HG03196 (cell line): ENCODE results near the gene PNRC2.

Source experiments
- ATAC-seq: cut with Tn5 transposase; IDR thresholded peaks from one replicate; pipeline ENCODE4 v1.9.1; 2021; ENCODE audit not compliant: unreplicated experiment

The PNRC2 gene

GRCh38 chr1:23959461-23960290, at the start of gene PNRC2:
PNRC2 (plus strand) TSS chr1:23959828; CDS start chr1:23961458, 1,630 bp downstream.
- ATAC-seq = peak; percentile 81

GRCh38 chr1:23910144-23910543, 49.5 kb upstream of the PNRC2 start:
- ATAC-seq = no peak

GRCh38 chr1:23910553-23911246, 48.9 kb upstream of the PNRC2 start:
- no peak for ATAC-seq

GRCh38 chr1:23911921-23912320, 47.7 kb upstream of the PNRC2 start:
- no peak for ATAC-seq

- peak; percentile 23 for ATAC-seq
Observed at GRCh38 chr1:23913212-23913880, 46.3 kb upstream of the PNRC2 start, which contains the start of gene CNR2. CNR2 (minus strand) TSS chr1:23913362; CDS start chr1:23875617, 37,745 bp downstream.

GRCh38 chr1:23914921-23915320, 44.7 kb upstream of the PNRC2 start:
- no peak for ATAC-seq

- no peak for ATAC-seq
Observed at GRCh38 chr1:23915466-23915865, 44.2 kb upstream of the PNRC2 start.

GRCh38 chr1:23916209-23917131, 43.2 kb upstream of the PNRC2 start:
- ATAC-seq = peak; percentile 40

GRCh38 chr1:23922321-23922943, 37.2 kb upstream of the PNRC2 start:
- no peak for ATAC-seq

- no peak for ATAC-seq
Observed at GRCh38 chr1:23923592-23924499, 35.8 kb upstream of the PNRC2 start.

- no peak for ATAC-seq
Observed at GRCh38 chr1:23924601-23925000, 35.0 kb upstream of the PNRC2 start.

GRCh38 chr1:23925279-23925678, 34.3 kb upstream of the PNRC2 start:
- ATAC-seq = no peak

- ATAC-seq = no peak
Observed at GRCh38 chr1:23927097-23927496, 32.5 kb upstream of the PNRC2 start.

GRCh38 chr1:23928789-23929188, 30.8 kb upstream of the PNRC2 start:
- ATAC-seq = no peak

GRCh38 chr1:23930270-23930669, 29.4 kb upstream of the PNRC2 start:
- no peak for ATAC-seq

GRCh38 chr1:23930861-23931490, 28.7 kb upstream of the PNRC2 start:
- no peak for ATAC-seq

GRCh38 chr1:23931491-23931880, 28.1 kb upstream of the PNRC2 start:
- ATAC-seq = no peak

- ATAC-seq = no peak
Observed at GRCh38 chr1:23936481-23937176, 23.0 kb upstream of the PNRC2 start.
